HG03520 (cell line): ENCODE results near the gene CHRNA9.
"Not testable (repeated sequence)": the region's sequence is repeated elsewhere in the genome, so short reads cannot be mapped to it uniquely, and the experiment has no call there.

Experiments
- ATAC-seq: cut with Tn5 transposase; IDR thresholded peaks from one replicate; pipeline ENCODE4 v1.9.1; 2021; ENCODE audit warnings: mild to moderate bottlenecking, moderate library complexity; ENCODE audit not compliant: unreplicated experiment

CHRNA9 gene

DNA sequence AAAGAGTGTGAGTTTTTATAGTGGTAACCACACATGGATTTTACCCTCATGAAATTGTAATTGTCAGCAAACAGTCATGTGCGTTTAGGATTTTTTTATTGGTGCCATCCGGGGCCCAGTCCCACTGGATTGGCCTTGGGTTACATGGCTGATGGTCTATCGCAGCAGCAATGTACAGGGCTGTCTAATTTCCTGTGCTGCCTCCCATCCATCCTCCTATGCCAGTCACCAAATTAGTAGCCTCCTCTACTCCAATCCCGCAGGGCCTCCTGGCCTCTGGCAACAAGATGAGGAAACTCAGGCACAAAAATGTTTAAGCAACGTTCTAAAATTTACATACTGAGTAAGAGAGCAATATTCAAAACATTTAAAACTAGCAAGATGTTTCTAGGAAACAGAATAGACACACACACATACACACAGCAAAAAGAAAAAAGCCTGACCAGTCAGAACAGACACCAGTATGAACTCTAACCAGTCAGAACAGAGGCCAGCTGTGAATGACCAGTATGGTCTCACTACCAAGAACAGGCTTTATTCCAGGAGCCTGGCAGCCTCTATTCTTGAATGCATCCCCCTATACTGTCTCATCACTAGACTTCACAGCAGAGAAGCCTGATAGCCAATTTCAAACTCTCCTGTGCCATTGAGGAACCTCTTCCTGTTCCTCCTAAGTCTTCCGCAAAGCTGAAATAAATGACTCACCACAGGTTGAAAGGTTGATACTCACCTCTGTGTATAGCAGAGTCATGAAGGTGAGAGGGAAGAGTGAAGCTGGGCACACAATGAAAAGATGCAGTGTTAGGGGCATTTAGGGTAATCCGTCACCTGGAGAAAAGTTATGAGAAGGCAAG, 42.6 kb downstream of the CHRNA9 start:
- no peak for ATAC-seq

DNA sequence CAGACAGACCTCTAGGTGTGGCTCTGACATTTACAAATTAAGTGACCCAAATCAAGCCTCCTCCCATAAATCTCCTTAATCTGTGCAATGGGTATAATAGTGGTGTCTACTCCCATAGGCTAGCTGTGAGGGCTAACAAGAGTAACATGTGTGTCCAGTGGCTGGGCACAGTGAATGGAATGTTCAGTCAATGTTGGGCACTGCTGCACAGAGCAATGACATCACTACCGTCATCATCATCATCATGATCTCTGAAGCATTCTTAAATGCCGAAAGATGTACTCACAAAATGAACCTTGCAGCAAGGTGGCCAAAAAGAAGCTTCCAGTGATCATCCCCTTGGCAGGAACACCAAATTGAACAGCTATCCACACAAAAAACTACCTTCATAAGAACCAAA, 43.5 kb downstream of the CHRNA9 start:
- no peak for ATAC-seq

DNA sequence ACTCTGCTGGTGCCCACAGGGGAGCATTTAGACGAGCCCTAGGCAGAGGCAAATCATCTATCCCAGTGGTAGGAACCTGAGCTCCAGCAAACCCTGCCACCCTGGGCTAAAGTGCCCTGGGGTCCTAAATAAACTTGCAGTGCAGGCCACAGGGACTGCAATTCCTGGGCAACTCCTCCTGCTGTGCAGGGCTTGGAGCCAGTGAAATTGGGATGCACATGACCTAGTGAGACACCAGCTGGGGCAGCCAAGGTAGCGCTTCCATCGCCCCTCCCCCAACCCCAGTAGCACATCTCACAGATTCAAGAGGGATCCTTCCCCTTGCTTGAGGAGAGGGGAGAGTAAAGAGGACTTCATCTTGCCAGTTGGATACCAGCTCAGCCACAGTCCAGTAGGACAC, 44.1 kb downstream of the CHRNA9 start:
- ATAC-seq, result no peak

DNA sequence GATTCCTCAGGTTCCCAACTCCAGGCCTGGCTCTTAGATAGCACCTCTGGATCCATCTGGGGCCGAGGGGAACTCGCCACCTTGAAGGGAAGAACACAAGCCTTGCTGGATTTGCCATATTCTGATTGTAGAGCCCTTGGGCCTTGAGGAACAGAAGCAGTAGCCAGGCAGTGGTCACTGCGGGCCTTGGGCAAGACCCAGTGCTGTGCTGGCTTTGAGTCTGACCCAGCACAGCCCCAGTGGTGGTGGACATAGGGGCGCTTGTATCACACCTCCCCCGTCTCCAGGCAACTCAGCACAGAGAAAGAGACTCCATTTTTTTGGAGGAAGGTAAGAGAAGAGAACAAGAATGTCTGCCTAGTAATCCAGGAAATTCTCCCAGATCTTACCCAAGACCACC, 45.5 kb downstream of the CHRNA9 start:
- ATAC-seq, result no peak

DNA sequence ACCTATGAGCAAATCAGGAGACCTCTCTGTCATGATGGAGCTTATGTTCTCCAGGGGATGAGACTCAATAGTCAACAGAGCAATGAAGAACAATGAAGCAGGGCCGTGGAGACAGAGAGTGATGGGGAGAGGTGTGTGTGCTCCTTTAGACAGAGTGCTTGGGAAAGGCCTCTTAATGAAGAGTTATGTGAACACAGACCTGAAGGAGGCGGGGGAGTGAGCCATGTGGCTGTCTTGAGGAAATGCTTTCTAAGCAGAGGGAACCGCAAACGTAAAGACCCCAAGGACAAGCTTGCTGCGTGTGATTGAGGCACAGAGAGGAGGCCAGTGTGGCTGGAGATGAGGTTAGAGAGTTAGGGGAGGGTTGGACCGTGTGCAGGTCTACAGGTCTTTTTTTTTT, 53.1 kb downstream of the CHRNA9 start:
- no peak for ATAC-seq

DNA sequence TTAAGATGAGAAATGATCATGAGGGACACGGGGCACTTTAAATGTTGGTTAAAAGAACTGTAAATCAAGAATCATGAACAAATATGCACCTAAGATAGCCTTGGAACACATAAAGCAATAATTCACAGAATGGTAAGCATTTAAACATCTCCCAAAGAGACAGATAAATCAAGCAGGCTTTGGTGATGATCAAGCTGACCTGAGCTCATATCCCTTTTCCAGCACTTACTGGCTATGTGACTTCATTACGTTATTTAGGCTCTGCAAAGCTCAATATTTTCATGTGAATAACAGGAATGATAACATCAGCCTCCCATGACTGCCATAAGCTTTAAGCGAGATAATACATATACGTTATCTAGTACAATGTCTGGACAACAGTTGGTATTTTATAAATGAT, 54.9 kb downstream of the CHRNA9 start:
- ATAC-seq, result no peak

DNA sequence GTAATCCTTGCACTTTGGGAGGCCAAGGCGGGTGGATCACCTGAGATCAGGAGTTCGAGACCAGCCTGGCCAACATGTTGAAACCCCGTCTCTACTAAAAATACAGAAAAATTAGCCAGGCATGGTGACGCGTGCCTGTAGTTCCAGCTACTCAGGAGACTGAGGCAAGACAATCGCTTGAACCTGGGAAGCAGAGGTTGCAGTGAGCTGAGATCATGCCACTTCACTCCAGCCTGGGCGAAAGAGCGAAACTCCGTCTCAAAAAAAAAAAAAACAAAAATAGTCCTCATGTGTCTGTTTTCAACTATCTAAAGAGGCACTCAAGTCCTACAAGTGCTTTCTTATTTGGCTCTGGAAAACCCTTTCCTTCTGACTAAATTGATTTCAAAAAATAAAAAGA, 57.1 kb downstream of the CHRNA9 start:
- not testable (repeated sequence) for ATAC-seq

DNA sequence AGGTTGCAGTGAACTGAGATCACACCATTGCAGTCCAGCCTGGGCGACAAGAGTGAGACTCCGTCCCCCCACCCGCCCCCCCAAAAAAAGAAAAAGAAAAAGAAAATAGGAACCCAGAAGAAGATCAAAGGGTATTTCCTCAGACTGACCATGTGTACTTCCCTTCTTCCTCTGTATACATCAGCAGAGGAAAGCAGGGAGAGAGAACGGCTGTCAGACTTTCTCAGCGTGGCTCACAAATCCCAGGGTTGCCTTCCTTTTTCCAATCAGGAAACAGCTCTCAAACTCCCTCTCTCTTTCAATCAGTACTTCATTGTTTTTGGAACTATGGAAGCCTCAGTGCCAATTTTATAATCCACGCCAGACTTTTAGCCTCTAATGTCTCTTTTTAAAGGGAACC, 59.1 kb downstream of the CHRNA9 start:
- no peak for ATAC-seq

DNA sequence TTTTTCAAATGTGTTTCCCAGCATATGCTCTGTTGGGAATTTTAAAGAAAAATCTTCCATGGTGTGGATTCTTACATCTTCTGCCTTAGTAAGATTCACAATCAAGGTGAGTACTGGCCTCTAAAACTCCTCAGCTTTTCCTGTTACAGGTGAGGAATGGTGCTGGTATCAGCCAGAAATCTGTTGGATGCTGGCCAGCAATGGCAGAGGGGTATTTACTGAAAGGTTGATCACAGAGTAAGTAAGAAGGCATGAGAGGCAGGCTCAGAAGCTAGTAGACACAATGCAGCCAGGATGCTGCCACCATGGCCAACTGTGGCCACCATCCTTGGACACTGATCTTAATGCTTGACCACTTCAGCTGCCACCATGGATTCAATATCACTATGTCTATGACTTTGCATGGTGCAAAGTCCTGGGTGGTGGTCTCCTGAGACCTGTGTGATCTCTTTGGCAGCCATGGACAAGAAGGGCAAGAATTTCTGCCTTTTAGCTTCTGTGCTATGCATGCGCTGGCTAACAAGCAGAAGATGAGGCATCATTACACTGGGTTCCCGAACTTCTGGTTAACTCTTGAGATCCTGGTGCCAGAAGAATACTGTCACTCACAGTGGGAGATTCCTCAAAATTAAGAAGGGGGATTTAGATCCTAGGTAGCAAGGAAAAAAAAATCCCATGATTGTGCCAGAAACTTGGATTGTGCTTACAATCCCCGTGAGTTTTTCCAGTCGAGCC, 60.2 kb downstream of the CHRNA9 start:
- no peak for ATAC-seq

DNA sequence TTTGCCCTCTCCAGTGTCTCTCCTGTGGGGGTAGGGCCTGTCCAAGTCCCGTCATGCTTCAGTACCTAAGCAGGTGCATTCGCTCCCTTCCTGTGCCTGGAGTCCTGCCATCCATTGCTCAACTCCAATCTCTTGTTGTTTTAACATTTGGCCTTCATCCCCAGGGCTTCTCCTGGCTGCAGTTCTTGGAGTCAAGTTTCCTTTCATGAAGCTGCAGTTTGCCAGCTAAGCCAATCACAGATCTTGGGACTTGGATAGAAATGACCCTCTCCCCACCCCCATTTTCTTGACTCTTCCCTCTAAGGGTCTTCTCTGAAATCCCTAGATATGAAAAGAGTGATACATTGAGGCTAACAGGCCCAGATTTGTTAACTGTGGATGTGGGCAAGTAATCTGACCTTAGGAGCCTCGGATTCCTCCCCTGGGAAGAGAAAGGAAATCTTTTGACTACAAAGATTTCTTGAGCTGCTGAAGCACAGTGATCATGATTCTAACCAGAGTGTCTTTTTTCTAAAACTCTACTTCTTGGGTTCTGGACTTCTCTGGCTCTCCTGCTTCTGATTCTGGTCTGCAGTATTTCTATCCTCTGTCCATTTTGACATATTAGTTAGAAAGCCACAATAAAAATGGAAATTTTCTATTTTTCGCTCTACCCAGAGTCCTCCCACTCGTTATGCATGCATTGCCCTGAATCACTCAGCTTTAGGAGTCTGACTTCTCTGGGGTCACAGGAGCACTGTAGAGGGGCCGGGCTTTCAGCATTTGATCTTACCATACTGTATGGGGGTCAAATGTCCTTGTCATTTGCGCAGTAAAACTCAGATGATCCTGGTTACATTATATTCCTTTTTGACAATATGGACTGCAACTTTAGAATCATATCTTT, 61.0 kb downstream of the CHRNA9 start:
- no peak for ATAC-seq

DNA sequence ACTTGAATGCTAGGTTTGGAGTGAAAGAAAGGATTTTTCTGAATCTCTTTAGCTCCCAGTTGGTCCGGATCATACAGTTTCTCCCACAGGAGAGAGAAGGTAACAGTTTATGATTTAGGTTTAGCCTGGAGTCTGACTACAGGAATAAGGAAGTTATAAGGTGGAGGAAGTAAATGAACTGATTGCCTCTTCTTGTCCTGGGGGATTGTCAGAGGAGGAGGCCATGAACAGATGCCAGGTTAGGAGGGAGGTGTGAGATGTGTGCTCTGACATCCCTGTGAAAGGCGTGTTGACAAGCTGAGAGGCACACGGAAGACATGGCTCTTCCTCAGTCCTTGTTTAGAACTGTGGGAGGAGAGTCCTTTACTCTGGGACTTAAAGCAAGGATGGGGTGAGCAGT, 64.4 kb downstream of the CHRNA9 start:
- no peak for ATAC-seq

DNA sequence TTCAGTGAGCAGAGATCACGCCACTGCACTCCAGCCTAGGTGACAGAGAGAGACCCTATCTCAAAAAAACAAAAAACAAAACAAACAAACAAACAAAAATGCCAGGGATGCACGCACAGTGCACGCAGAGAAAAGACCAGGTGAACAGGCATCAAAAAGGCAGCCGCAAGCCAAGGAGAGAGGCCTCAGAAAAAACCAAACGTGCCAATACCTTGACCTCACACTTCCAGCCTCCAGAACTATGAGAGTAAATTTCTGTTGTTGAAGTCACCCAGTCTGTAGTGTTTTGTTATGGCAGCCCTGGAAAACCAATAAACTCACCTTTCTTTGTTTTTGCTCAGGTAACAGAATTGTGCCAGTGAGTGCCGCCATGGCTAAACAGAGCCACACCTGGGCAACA, 66.0 kb downstream of the CHRNA9 start:
- ATAC-seq, result no peak

DNA sequence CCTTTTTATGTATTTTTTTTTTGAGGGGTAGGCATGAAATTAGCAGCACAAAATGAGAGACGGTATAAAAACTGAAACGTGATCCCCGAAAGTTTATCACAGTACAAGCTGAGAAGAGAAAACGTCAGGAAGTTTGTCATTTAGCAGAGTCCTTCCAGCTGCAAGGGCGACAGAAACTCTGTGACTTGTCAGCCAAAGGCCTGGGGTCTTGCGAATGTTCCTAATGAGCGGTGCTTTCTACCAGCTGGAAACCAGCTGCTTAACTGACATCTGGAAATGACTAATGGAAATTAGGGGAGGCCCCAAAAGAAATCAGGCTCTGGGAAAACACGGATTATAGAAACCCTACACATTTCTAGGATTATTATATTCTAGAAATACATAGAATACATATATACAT, 66.5 kb downstream of the CHRNA9 start:
- no peak for ATAC-seq

DNA sequence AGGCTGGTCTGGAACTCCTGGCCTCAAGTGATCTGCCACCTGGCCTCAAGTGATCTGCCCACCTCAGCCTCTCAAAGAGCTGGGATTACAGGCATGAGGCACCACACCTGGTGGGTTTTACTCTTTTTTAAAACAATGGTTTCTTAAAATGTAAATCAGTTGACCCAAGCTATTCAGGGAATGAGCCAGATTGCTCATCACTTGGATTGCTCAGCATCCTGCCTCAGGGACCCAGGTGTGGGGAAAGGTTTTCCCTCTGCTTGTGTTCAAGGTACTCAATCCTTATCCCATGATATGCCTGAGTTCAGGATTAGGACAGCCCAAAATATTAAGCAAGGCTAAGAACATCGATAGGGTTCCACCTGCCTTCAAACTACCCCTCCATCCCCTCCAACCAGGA, 67.4 kb downstream of the CHRNA9 start:
- no peak for ATAC-seq

DNA sequence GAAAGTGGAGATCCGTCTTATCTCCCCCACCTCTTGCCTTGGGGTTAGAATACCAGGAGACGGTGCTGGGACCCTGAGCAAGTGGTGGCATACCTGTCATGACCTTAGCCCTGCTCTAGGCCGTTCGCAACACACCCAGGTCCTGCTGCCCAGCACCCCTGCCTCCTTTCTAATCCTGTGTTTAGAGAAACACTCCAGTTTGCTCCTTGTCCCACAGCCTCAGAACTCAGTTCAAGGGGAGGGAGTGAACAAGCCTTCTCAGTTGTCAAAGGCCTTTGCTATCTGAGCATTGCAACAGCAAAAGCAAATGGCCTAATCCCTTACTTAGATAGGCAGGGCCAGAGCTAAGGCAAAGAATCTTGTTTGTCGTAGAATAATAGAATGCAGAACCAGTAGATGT, 67.9 kb downstream of the CHRNA9 start:
- ATAC-seq, result no peak
